ENCODE measurements around the gene PKD1L1. TPM values are rescaled to one million over a fixed set of nuclear protein-coding genes. Genes with fewer than 3 reads are reported as not detected.
A peak's percentile ranks its signal among the peaks of the same experiment; 100 is the strongest.

The PKD1L1 gene
- total RNA-seq, 1 donor from 2014 or later: 0.12 TPM

GRCh38 chr7:47978790-47979144, 30.5 kb upstream of the PKD1L1 start:
- Mint-ChIP-seq H3K36me3 (ENCODE audit: low read depth) (peaks cover 40% of the 10 kb centered on the region), H3K27ac (peak overlapping the region; percentile 97), H3K4me3 (peak overlapping the region; percentile 94), H3K4me1 (peaks cover 19% of the 10 kb centered on the region), H3K9me3 (no peaks in the 10 kb centered on the region), H3K27me3 (peaks cover 5% of the 10 kb centered on the region)
- intact Hi-C loops (cut with micrococcal nuclease): loop anchor here (1.0 kb wide), 3 partner anchors 13 to 110 kb away; partner anchors contain the start of gene C7orf57
- no peak for DNase-seq

GRCh38 chr7:47973739-47974138, 25.5 kb upstream of the PKD1L1 start:
- no peaks in the 10 kb centered on the region for H3K27me3 Mint-ChIP-seq
- peaks cover 66% of the 10 kb centered on the region for H3K36me3 Mint-ChIP-seq (ENCODE audit: low read depth)
- H3K4me1 Mint-ChIP-seq: peaks cover 27% of the 10 kb centered on the region
- H3K27ac Mint-ChIP-seq: peak overlapping the region; percentile 31
- DNase-seq: no peak
- H3K9me3 Mint-ChIP-seq: no peaks in the 10 kb centered on the region
- no peak overlapping the region for H3K4me3 Mint-ChIP-seq
- intact Hi-C loops (cut with micrococcal nuclease): no loop called here

GRCh38 chr7:47970761-47971160, 22.5 kb upstream of the PKD1L1 start:
- peaks cover 19% of the 10 kb centered on the region for H3K4me1 Mint-ChIP-seq

DNA sequence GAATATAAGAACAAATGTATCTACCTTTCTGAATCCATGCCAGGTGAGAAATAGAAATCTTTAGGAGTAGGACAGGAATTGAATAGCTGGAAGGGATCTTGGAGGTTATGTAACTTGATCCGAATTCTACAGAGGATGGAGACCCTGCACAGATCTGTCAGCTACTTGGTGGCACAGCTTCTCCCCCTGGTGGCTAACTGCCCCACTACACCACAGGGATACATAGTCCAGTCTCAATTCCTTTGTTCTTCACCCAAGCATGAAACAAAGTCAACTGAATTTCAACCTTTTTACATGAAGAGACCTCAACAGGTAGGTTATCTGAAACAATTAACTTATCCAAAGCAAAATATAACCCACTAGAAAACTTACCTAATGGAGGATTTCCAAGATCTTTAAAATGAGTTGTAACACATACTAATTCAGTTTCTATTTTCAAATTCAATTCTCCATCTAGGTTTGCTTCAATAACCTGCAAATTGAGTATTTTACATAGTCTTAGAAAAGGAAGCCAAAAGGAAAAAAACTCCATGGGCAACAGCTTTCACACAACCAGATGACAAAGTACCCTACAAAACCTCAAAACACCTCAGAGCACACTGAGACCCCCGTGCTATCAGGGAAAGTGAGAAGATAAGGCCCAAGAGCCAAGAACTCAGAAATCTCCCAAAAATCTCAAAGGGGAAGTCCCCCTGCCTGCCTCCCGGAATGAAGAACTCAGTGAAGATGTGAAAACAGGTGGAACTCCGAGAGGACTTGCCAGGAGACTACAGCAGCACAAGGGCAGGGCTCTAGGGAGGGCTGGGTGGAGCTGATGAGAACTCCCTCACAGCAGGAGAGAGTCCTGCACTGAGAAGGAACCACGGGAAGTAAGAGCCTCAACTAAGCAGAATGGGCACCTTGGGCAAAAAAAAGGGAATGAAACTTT, 20.8 kb upstream of the PKD1L1 start:
- H3K27me3 Mint-ChIP-seq: no peaks in the 10 kb centered on the region
- peak; percentile 84 for DNase-seq
- peak overlapping the region; percentile 19 for H3K27ac Mint-ChIP-seq
- H3K9me3 Mint-ChIP-seq: no peaks in the 10 kb centered on the region
- peaks cover 15% of the 10 kb centered on the region for H3K4me1 Mint-ChIP-seq
- H3K36me3 Mint-ChIP-seq (ENCODE audit: low read depth): peaks cover 70% of the 10 kb centered on the region
- no peak overlapping the region for H3K4me3 Mint-ChIP-seq
- intact Hi-C loops (cut with micrococcal nuclease): no loop called here

More at GRCh38 chr7:47970761-47971160, 22.5 kb upstream of the PKD1L1 start:
- Mint-ChIP-seq H3K36me3 (ENCODE audit: low read depth) (peaks cover 65% of the 10 kb centered on the region), H3K27me3 (no peaks in the 10 kb centered on the region), H3K4me3 (no peak overlapping the region), H3K27ac (no peak overlapping the region), H3K9me3 (no peaks in the 10 kb centered on the region)
- DNase-seq: no peak
- intact Hi-C loops (cut with micrococcal nuclease): no loop called here

- Mint-ChIP-seq H3K36me3 (ENCODE audit: low read depth) (peaks cover 67% of the 10 kb centered on the region), H3K9me3 (no peaks in the 10 kb centered on the region), H3K27me3 (no peaks in the 10 kb centered on the region), H3K4me1 (peaks cover 10% of the 10 kb centered on the region), H3K4me3 (no peak overlapping the region), H3K27ac (no peak overlapping the region)
- DNase-seq: no peak
- intact Hi-C loops (cut with micrococcal nuclease): no loop called here
Observed at GRCh38 chr7:47967708-47968107, 19.4 kb upstream of the PKD1L1 start.

- H3K4me3 Mint-ChIP-seq: no peak overlapping the region
- intact Hi-C loops (cut with micrococcal nuclease): no loop called here
- peaks cover 69% of the 10 kb centered on the region for H3K36me3 Mint-ChIP-seq (ENCODE audit: low read depth)
- H3K27ac Mint-ChIP-seq: peak overlapping the region; percentile 8
- peaks cover 10% of the 10 kb centered on the region for H3K4me1 Mint-ChIP-seq
- DNase-seq: no peak
- no peaks in the 10 kb centered on the region for H3K27me3 Mint-ChIP-seq
- no peaks in the 10 kb centered on the region for H3K9me3 Mint-ChIP-seq
Observed at GRCh38 chr7:47967123-47967522, 18.9 kb upstream of the PKD1L1 start.

DNA sequence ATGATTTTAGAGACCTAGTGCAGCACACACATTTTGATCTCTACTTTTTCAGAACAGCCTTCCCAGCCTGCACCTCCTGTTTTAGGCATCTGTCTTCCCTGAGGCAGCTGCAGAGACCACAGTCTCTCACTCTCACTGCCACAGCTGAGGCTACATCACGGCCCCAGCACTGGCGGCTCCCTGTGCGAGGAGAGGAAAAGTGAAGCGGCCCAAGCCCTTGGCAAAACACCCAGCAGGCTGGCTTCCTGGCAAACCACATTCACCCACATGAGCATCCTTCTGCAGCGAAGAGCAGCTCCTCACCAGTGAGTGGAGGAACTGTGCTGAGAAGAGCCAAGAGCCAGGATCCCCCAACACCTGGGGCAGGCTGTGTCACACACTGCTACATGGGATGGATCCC, 17.2 kb upstream of the PKD1L1 start:
- intact Hi-C loops (cut with micrococcal nuclease): no loop called here
- no peak overlapping the region for H3K27ac Mint-ChIP-seq
- no peak for DNase-seq
- H3K4me1 Mint-ChIP-seq: peaks cover 8% of the 10 kb centered on the region
- no peak overlapping the region for H3K4me3 Mint-ChIP-seq
- H3K36me3 Mint-ChIP-seq (ENCODE audit: low read depth): peaks cover 80% of the 10 kb centered on the region
- H3K9me3 Mint-ChIP-seq: no peaks in the 10 kb centered on the region
- no peaks in the 10 kb centered on the region for H3K27me3 Mint-ChIP-seq

GRCh38 chr7:47962262-47962661, 14.0 kb upstream of the PKD1L1 start:
- H3K36me3 Mint-ChIP-seq (ENCODE audit: low read depth): peaks cover 70% of the 10 kb centered on the region
- H3K4me1 Mint-ChIP-seq: peaks cover 2% of the 10 kb centered on the region
- H3K4me3 Mint-ChIP-seq: no peak overlapping the region
- intact Hi-C loops (cut with micrococcal nuclease): no loop called here
- DNase-seq: no peak
- no peaks in the 10 kb centered on the region for H3K27me3 Mint-ChIP-seq
- no peak overlapping the region for H3K27ac Mint-ChIP-seq
- no peaks in the 10 kb centered on the region for H3K9me3 Mint-ChIP-seq

DNA sequence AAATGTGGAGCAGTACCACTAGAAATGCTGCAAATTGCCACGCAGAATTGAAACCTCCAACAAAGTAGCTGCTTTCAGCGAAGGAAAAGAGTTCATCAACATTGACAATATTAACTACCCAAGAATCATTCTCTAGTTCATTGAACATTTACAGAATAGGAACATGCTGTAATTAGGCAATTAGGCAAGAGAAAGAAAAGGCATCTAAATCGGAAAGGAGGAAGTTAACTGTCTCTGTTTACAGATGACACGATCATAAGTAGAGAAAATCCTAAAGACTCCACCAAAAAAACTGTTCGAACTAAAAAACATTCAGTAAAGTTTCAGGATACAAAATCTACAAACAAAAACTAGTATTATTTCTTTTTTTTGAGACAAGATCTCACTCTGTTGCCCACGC, 8.9 kb upstream of the PKD1L1 start:
- no peaks in the 10 kb centered on the region for H3K27me3 Mint-ChIP-seq
- H3K4me3 Mint-ChIP-seq: no peak overlapping the region
- no peaks in the 10 kb centered on the region for H3K9me3 Mint-ChIP-seq
- H3K4me1 Mint-ChIP-seq: no peaks in the 10 kb centered on the region
- intact Hi-C loops (cut with micrococcal nuclease): no loop called here
- H3K27ac Mint-ChIP-seq: no peak overlapping the region
- H3K36me3 Mint-ChIP-seq (ENCODE audit: low read depth): peaks cover 34% of the 10 kb centered on the region
- DNase-seq: no peak

- H3K4me3 Mint-ChIP-seq: no peak overlapping the region
- H3K27me3 Mint-ChIP-seq: no peaks in the 10 kb centered on the region
- H3K9me3 Mint-ChIP-seq: no peaks in the 10 kb centered on the region
- intact Hi-C loops (cut with micrococcal nuclease): no loop called here
- DNase-seq: no peak
- no peaks in the 10 kb centered on the region for H3K4me1 Mint-ChIP-seq
- H3K27ac Mint-ChIP-seq: no peak overlapping the region
- H3K36me3 Mint-ChIP-seq (ENCODE audit: low read depth): peaks cover 26% of the 10 kb centered on the region
Observed at GRCh38 chr7:47956220-47956619, 8.0 kb upstream of the PKD1L1 start.

DNA sequence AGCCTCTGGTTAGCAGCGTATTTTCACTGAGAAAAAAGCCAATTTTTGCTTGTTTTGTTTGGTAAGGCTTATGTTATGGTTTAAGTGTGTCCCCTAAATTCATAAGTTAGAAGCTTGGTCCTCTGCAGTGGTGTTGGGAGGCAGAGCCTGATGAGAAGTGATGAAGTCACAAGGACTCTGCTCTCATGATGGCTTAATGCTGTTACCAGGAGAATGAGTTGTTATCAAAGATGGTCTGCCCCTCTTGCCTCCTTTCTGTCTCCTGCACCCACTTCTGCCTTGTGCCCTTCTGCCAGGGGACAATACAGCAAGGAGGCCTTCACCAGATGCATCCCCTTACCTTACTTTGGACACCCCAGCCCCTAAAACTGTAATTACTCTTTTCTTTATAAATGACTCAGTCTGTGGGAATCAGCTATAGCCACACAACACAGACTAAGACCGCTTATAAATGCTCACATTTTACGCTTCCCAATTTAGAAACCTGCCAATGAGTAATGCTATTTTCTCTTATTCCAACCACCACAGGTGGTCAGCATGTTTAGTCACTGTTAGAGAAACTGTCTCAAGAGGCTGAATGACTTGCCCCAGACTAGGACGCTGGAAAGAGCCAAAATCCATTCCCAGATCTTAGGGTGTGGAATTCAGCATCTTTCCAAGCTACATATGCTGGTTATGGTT, 6.1 kb upstream of the PKD1L1 start:
- DNase-seq: no peak
- Mint-ChIP-seq H3K27me3 (no peaks in the 10 kb centered on the region), H3K9me3 (no peaks in the 10 kb centered on the region), H3K36me3 (ENCODE audit: low read depth) (peaks cover 19% of the 10 kb centered on the region), H3K27ac (no peak overlapping the region), H3K4me1 (no peaks in the 10 kb centered on the region), H3K4me3 (no peak overlapping the region)
- intact Hi-C loops (cut with micrococcal nuclease): no loop called here

DNA sequence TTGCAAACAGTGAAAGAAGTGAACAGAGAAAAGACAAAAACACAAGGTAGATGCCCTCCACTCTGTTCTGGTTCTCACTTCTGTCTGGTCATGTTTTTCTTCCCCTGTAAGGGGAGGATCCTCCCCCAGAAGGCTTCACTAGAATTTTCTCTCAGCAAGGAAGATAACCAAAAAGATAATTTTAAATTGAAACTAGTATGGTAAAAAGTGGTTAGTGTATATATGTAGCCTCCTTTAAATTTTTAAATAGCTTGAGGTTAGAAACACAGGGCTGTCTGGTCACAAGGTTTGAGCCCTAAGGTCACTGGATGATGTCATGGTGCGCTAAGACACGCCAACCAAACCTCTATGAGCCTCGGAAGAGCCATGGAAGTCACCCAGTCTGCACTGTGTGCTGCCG, 5.6 kb upstream of the PKD1L1 start:
- Mint-ChIP-seq H3K27me3 (no peaks in the 10 kb centered on the region), H3K36me3 (ENCODE audit: low read depth) (peaks cover 19% of the 10 kb centered on the region), H3K27ac (no peak overlapping the region), H3K4me3 (no peak overlapping the region), H3K9me3 (no peaks in the 10 kb centered on the region), H3K4me1 (no peaks in the 10 kb centered on the region)
- intact Hi-C loops (cut with micrococcal nuclease): no loop called here
- DNase-seq: no peak

GRCh38 chr7:47952224-47952623, 4.0 kb upstream of the PKD1L1 start:
- no peak for DNase-seq
- H3K36me3 Mint-ChIP-seq (ENCODE audit: low read depth): peaks cover 13% of the 10 kb centered on the region
- H3K4me1 Mint-ChIP-seq: no peaks in the 10 kb centered on the region
- no peak overlapping the region for H3K27ac Mint-ChIP-seq
- no peaks in the 10 kb centered on the region for H3K9me3 Mint-ChIP-seq
- no peak overlapping the region for H3K4me3 Mint-ChIP-seq
- H3K27me3 Mint-ChIP-seq: no peaks in the 10 kb centered on the region
- intact Hi-C loops (cut with micrococcal nuclease): no loop called here

DNA sequence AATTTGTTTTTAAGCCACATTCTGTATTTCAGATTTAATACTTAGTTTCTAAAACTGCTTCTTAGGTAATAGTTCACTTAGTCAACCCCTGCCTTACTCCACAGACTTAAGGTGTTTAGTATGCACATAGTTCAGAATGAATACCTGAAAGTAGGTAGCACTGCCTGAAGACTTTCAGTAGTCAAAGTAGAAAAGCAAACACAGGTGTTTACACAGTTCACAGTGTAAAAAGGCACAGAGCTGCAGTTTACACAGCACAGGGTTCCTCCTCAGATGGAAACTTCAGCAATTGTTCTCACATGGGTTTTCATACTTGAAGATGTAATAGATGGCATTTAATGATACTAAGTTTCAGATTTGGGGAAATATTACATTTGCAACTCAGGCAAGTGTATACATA, 3.1 kb upstream of the PKD1L1 start:
- no peak for DNase-seq
- Mint-ChIP-seq H3K27ac (no peak overlapping the region), H3K27me3 (no peaks in the 10 kb centered on the region), H3K9me3 (no peaks in the 10 kb centered on the region), H3K4me3 (no peak overlapping the region), H3K36me3 (ENCODE audit: low read depth) (peaks cover 11% of the 10 kb centered on the region), H3K4me1 (peaks cover 1% of the 10 kb centered on the region)
- intact Hi-C loops (cut with micrococcal nuclease): no loop called here

Measured in activated CD4-positive, alpha-beta T cell treated with anti-CD3 and anti-CD28 coated beads, Interleukin-2, amount 10 ng/mL, durations not matched to agents 24 days and 14 days (primary cell).